GM19452 (cell line): Measurements from ENCODE around the gene ALDH8A1.
A peak's percentile ranks its signal among the peaks of the same experiment; 100 is the strongest.

ENCODE experiments used
- ATAC-seq: cut with Tn5 transposase; IDR thresholded peaks from one replicate; pipeline ENCODE4 v1.9.1; 2021; ENCODE audit not compliant: unreplicated experiment

Gene ALDH8A1

DNA sequence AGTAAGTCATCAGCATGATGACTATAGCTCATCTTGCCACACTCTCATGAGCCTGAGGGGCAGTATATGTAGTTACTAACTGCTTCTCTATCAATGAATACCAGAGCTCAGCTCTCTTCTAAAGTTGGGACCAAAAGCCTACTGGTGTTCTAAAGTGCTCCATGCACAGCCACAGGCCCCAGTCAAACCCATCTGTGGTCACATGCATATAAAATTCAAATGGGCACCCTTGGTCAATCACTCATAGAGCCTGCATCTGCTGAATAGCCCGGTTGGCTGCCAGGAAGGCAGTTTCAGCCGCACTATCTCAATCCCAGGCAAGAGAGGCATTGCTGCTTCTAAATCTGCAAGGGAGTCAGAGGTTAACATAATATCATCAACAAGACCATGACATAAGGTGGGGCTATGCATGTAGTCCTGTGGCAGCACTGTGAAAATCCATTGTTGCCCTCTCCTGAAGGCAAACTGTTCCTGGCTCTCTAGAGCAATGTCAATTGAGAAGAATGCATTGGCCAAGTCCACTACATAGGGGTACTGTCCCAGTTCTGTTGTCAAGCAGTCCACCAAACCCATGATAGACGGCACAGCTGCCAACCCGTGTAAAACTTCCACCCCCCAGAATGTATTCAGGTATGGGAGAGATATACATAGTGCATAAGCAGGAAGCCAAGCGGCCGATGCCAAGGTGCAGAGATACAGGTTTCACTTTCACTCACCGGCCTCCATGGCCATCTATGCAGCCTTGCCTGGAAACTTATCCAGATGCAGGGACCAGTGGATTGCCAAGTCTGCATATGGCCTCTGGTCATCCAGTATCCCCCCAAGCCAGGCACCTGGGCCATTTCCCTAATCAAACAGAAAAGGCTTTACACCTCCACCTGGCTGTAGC, 76.2 kb downstream of the ALDH8A1 start:
- peak; percentile 51 for ATAC-seq

DNA sequence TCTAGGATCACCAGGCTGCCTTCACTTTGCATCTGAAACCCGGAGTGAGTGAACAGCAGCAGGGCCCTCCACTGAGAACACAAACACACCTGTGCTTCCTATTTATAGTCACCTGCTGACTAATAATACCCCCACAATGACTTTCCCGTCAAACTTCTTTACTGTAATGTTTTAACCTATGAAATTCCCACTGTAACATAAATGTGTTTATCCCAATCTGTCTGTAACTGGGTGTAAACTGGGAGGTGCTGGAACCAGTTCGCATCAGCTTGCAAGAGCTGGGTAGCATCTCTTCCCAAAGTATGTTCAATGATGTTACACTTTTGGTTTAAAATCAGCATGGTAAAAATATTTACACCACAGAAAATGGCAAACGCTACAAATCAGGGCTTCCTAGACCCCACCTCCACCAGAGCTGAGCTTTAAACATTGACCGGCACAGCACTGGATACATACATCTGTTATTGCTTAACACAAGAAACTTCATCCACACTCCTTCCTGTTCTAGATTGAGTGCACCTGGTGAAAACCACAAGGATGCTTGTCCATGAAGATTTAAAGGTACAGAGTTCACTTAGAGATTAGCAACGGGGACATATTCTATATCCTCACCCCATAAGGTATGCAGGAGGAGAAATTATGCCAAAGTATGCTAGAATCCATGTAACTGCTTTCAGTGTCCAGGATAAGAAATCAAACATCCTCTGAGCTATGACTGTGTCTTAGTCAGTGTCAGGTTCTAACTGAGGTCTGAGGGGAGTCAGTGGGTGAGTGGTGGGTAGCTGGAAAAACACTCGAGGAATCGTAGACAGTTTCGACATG, 79.0 kb downstream of the ALDH8A1 start:
- ATAC-seq = peak; percentile 76

DNA sequence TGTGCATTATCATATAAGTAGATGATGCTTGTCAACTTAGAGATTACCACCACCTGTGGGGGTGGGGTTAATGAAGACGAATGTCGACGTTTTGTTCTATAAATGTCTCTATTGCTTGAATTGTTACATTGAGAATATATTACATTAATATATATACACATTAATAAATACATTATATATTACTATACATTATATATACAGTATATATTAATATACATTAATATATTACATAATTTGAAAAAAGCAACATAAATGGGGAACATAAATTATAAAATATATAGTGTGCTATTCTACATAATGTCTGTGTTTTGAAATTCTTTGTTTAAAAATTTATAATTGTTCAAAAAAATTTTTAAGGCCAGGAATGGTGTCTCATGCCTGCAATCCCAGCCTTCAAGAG, 81.1 kb downstream of the ALDH8A1 start:
- no peak for ATAC-seq
